NCI-H526 treated with DMSO at 0.1 percent for 48 hours (cell line): Measurements from ENCODE around the gene GHITM.
"Not testable (repeated sequence)": the region's sequence is repeated elsewhere in the genome, so short reads cannot be mapped to it uniquely, and the experiment has no call there.

Experiments used
- DNase-seq: peaks from one replicate; lab custom pipeline; 2025; lab: John Stamatoyannopoulos, UW

GHITM gene

DNA sequence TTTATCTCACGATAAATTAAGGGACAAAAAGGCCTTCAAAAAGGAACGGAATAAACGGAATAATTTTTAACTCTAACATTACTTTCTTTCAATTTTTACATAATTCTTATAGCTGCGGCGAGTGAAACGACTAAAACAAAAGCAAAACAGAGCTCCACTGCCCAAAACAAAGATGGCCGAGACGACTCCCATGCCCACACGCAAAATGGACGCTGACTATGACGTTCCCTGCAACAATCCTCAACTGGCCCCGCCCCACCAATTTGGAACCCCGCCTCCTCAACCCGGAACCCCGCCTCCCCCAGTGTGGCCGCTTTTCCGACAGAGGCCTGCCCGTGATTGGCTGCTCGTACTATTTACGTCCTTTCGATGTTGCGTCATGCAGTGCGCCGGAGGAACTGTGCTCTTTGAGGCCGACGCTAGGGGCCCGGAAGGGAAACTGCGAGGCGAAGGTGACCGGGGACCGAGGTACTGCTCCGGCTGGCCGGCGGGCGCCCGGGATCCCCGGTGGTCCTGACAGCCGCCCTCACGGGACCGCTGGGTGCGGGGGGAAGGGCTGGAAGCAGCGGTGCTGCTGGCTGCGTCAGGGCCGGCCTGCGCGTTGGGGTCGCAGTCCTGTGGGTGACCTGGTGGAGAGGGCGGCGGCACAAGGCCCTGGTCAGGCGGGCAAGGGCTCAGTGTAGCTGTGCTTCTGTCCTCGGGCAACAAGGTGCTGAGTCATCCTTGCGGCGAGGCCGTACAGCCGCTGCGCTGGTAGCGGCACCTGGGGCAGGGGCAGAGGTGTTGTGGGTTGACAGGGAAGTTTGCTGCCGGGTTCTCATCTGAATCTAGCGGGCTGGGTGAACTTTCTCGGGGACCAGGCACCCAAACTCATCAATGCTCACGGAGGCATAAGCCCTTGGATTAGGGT is at the start of gene GHITM:
Gene GHITM, plus strand, starts transcription at position 384 of the 910 bp plus-strand sequence. CDS start 1,992 bp downstream, outside the sequence.
- peak; percentile 84 for DNase-seq

DNA sequence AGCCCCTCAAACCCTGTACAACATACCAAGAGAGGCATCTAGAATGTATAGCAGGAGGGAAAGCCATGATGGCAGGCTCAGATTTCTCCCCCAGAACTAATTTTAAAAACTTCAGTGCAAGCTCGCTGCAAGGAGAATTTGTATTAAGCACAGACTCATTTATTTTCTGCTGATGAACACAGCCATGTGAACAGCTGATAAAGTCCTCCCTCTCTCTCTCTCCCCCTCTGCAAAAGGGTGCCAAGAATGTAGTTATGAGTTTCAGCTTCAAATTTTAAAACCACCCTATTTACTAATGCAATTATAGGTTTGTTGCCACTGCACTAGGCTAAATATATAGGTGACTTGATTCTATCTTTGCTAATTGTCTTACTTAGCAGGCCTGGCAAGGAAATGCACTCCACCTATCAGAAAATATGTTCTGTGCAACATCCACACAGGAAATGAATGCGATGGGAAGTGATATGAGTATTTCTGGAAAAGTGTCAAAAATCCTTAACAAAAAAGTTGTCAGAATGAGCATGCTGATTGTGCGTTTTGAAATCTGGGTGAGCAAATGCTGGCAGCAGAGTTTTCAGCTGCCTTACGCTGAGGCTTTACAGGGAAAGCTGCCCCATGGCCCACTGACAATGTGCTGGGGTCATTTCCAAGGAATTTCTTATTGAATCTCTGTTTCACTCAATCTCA is 43.4 kb upstream of the GHITM start:
- no peak for DNase-seq

GRCh38 chr10:84097787-84098353 is 41.4 kb upstream of the GHITM start:
- DNase-seq = no peak

- no peak for DNase-seq
Observed at GRCh38 chr10:84098667-84099066, 40.6 kb upstream of the GHITM start.

DNA sequence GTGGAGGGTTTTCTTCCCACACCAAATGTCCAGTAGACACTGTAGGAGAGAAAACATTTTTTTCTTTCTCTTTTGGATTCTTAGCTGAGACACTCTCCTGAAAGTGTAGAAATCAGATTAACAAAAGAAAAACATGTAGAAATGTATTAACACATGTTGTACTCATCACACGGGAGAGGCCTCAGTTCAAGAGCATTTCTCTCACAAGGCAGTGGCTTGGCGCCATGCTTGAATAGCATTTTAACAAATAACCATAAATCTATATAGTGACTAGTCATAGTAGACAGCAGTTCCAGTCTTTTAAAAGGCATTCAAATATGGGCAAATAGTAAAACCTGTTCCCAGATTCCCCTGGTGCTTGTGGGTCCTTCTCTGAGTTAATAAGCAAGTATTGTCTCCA is 38.3 kb upstream of the GHITM start:
- no peak for DNase-seq

DNA sequence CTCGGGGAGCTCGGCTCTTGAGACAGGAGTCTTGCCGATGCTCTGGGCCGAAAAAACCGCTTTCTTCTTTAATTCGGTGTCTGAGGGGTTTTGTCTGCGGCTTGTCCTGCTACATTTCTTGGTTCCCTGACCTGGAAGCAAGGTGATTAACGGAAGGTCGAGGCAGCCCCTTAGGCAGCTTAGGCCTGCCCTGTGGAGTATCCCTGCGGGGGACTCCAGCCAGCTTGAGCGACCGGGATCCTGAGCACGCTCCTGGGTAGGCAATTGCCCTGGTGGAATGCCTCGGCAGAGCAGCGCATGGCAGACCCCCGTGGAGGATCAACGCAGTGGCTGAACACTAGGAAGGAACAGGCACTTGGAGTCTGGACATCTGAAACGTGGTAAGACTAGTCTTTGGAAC is 30.5 kb upstream of the GHITM start:
- DNase-seq = no peak

- DNase-seq = not testable (repeated sequence)
Observed at GRCh38 chr10:84109772-84110171, 29.5 kb upstream of the GHITM start.

DNA sequence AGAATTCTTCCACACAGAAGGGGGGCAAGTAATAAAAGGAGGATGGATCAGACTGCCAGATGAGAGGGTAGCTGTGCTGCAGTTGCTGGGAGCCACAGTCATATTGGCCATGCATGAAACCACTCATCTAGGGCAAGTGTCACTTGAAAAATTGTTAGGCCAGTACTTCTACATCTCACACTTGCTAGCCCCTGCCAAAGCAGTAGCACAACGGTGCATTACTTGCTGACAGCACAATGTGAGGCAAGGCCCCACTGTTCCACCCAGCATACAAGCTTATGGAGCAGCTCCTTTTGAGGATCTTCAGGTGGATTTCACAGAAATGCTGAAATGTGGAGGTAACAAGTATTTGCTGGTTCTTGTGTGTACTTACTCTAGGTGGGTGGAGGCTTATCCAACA is 25.8 kb upstream of the GHITM start:
- not testable (repeated sequence) for DNase-seq

DNA sequence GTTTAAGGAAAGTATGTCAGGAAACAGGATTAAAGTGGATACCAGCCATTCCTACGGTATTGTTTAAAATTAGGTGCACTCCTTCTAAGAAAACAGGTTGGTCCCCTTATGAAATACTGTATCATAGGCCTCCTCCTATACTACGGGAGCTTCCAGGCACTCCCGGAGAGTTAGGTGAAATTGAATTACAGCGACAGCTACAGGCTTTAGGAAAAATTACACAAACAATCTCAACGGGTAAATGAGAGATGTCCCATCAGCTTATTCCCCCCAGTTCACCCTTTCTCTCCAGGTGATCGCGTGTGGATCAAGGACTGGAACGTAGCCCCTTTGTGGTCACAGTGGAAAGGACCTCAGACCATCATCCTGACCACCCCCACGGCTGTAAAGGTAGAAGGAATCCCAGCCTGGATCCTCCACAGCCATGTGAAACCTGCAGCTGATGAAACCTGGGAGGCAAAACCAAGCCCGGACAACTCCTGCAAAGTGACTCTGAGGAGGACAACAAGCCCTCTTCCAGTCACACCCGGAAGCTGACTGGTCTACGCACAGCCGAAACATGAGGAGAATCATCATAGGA is 25.1 kb upstream of the GHITM start:
- no peak for DNase-seq

DNA sequence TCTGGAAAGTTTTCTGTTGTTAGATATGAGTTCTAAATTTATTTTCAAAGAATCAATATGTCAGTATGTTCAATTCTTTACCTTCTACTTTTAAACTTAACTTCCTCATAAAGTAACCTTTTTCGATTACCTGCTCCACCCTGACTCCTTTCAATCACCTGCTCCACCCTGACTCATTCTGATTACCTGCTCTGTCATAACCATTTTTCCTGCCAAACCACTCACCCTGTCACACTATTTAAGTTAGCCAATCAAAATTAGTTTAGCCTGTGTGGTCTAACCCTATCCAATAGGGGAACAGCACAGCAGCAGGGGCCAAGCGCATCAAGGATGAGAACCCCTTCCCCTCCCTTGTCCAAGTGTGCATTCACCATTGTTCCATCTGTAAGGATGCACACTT is 22.1 kb upstream of the GHITM start:
- not testable (repeated sequence) for DNase-seq

DNA sequence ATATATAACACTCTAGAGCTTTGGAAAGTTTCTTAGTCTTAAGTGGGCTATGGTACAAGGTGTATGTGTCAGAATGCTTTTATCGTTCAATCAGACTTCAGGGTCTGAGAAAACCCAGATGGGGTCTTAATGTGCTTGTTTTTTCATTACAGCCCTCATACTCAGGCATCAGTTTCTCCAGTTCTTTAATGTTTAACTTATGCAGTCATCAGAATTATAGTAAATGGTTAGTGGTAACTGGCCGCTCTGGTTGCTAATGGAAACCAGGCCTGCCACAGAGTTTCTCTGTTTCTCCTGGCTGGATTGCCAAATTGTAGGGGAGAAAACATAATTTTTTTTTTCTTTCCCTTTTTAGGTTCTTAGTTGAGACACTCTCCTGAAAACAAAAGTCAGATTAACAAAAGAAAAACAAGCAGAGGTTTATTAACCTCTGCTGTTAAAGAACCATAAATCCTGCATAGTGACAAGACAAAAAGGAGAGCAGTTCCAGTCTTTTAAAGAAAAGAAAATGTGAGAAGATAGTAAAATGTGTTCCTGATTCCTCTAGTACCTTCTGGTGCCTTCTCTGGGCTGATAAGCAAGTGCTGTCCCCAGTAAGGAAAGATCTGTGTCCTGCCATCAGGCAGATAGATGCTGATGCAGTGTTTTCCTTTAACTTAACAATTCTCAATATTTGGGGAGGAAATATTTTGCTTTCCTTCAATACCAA is 21.5 kb upstream of the GHITM start:
- no peak for DNase-seq

- no peak for DNase-seq
Observed at GRCh38 chr10:84118395-84119006, 20.8 kb upstream of the GHITM start.

DNA sequence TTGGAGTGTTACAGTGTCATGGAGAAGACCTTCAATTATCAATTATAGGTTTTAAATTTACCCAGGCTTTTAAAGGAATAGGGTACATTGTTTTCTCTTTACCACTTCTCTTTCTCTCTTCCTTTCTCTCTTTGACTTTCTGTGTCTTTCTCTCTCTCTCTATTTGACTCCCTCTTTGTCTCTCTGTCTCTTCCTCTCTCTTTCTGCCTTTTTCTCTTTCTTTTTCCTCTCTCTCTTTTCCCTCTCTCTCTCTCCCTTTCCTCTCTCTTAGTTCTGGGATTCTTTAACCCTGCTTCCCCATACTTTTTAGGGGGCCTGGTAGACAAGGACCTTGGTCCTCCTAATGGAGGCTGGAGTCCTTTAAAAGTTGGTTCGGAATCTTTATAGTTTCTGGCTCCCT is 15.9 kb upstream of the GHITM start:
- no peak for DNase-seq

GRCh38 chr10:84125910-84126784 is 13.2 kb upstream of the GHITM start:
- not testable (repeated sequence) for DNase-seq

DNA sequence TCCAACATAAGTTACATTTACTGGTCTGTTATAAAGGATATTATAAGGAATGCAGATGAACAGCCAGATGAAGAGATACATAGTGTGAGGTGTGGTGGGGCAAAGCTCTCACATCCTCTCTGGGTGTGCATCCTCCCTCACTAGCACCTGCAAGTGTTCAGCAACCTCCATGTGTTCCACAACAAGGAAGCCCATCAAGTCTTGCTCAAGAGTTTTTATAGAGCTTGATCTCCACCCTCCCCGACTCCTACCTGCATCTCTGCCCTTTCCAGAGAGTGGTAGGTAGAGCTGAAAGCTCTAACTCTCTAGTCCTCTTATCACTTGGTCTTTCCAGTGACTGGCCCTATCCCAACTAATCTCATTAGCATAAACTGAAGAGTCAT is 12.5 kb upstream of the GHITM start:
- no peak for DNase-seq

DNA sequence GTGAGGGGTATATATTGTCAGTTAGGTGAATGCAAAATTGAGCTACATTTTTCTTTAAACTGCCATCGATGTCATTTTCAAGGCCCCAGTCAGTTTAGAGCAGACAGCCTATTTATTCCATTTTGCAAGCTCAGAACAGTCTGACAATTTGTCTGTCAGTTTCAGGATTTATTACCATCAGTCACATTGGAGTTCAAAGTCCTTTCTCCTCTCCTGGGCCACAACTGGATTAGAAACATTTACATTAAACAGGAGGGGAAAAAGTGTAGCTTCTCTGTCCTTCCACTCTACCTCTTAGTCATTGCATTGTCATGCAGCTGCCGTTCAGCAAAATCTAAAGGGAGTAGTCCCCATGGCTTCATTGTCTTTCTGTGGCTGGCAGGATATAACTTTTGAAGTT is 3.5 kb upstream of the GHITM start:
- no peak for DNase-seq

GRCh38 chr10:84137811-84138210 is 1.5 kb upstream of the GHITM start:
- DNase-seq = no peak

GRCh38 chr10:84138478-84139125 is 707 bp upstream of the GHITM start:
- DNase-seq = no peak

DNA sequence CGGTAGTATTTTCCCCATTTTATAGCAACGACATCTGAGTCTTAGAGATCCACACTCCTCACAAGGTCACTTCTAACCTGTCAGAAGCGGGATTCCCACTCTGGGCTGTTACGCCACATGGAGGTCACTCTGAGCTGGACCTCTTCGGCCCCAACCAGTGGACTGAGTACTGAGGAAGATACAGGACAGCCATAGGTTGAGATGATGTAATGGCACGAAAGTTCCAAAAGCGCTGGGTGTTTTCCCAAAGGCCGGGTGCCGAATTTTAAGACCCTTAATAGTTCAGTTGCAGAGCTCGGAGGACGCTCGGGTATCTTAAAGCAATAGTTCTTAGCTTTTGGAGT is 699 bp downstream of the GHITM start:
- no peak for DNase-seq

GRCh38 chr10:84147347-84147746 is 8.0 kb downstream of the GHITM start:
- DNase-seq = no peak
